Right ventricle myocardium superior (tissue), 1 donor: Measurements from ENCODE around the gene WDR64. TPM values are rescaled to one million over a fixed set of nuclear protein-coding genes. Genes with fewer than 3 reads are reported as not detected.
"Not testable (repeated sequence)": the region's sequence is repeated elsewhere in the genome, so short reads cannot be mapped to it uniquely, and the experiment has no call there.

ENCODE experiments used
- ATAC-seq: fragments of 200-7000 bp; cut with Tn5 transposase; one replicate; pipeline ENCODE4 v1.9.1; 2020; ENCODE audit warnings: mild to moderate bottlenecking; ENCODE audit not compliant: poor library complexity
- DNase-seq: peaks from one replicate; pipeline ENCODE4 v3.0.0-alpha.2; 2020
- intact Hi-C: fragments of 100-400 bp; cut with DNase I; formaldehyde crosslinking; loops from one replicate; pipeline ENCODE4 v1.11.2; 2022
- total RNA-seq: library from RNA; stranded (reverse); fragmentation: NEBNext Ultra II Directional; extraction: Animal tissue kit (Norgen Biotek cat#: 25700); gene quantifications from one replicate; pipeline ENCODE4 v1.2.1, GENCODE V29; 2021
- donor health status: DM: no; HTN: yes; CAD: no; lungs with severe emphysema.

The WDR64 gene
- total RNA-seq, 1 donor from 2014 or later, result not detected

DNA sequence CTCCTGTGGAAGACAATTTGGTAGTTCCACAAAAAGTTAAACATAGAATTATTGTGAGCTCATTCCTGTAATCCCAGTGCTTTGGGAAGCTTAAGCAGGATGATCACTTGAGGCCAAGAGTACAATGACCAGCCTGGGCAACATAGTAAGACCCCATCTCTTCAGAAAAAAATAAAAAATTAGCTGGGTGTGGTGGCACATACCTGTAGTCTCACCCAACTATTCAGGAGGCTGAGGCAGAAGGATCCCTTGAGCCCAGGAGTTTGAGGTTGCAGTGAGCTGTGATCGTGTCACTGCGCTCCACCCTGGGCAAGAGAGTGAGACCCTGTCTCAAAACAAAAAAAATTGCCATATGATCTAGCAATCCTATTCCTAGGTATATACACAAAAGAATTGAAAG, 7.8 kb upstream of the WDR64 start:
- ATAC-seq, result no peak
- intact Hi-C loops, result no loop called here

GRCh38 chr1:241645199-241645598, 6.9 kb upstream of the WDR64 start:
- intact Hi-C loops, result no loop called here
- DNase-seq (no peak), ATAC-seq (no peak)

More for the DNA sequence above, 7.8 kb upstream of the WDR64 start:
- DNase-seq, result no peak

GRCh38 chr1:241646201-241646600, 5.9 kb upstream of the WDR64 start:
- ATAC-seq, result no peak
- DNase-seq, result no peak
- intact Hi-C loops, result no loop called here

DNA sequence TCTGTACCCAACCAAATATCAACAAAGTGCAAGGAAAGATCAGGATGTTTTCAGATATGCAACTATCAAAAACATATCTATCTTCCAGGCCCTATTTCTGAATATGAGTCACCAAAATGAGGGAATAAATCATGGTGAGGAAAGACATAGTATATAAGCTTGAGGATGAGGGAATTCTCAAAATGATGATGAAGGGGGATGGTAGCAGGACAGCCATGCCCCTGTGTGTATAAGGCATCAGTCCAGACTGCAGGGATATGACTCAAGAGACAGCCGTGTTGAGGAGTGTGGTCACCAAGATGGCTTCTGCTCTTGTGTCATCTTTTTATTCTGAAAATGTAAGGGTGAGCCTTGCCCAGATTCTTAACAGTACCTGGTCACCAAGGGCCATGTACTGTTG, 4.4 kb upstream of the WDR64 start:
- no peak for DNase-seq
- no peak for ATAC-seq
- intact Hi-C loops, result no loop called here

DNA sequence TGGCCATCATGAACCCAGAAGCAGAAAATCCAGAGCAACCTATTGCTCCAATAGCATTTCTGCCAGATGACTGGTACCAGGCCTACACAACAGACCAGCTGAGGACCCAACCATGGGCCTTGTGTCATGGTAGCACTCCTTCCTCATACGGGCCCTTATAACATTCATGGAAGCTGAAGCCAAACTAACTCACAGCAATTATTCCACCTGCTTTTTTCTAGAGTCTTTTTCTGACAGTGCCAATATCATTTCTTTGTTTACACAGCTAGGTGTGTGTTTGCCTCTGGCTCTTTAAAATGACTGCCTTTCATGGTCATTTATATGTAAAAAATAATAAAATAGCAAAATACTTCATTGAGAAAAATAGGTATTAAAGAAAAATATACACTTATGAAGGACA, 3.9 kb upstream of the WDR64 start:
- intact Hi-C loops, result no loop called here
- no peak for ATAC-seq
- DNase-seq, result no peak

GRCh38 chr1:241654019-241654418, 1.9 kb downstream of the WDR64 start:
- intact Hi-C loops, result no loop called here
- DNase-seq, result no peak
- no peak for ATAC-seq

GRCh38 chr1:241654641-241655040, 2.6 kb downstream of the WDR64 start:
- intact Hi-C loops, result no loop called here
- DNase-seq (no peak), ATAC-seq (no peak)

GRCh38 chr1:241658081-241658793, 6.2 kb downstream of the WDR64 start:
- no peak for DNase-seq
- ATAC-seq, result no peak

DNA sequence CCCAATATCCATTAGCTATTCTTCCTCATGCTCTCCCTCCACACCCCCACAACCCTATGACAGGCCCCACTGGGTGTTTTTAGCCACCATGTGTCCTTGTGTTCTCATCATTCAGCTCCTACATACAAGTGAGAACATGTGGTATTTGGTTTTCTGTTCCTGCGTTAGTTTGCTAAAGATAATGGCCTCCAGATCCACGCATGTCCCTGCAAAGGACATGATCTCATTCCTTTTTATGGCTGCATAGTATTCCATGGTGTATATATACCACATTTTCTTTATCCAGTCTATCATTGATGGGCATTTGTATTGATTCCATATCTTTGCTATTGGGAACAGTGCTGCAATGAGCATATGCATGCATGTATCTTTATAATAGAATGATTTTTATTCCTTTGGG, 6.9 kb downstream of the WDR64 start:
- ATAC-seq, DNase-seq, intact Hi-C loops: not testable (repeated sequence)

More at GRCh38 chr1:241658081-241658793, 6.2 kb downstream of the WDR64 start:
- intact Hi-C loops, result no loop called here

- intact Hi-C loops, result no loop called here
- ATAC-seq (no peak), DNase-seq (no peak)
Observed at GRCh38 chr1:241660424-241660972, 8.4 kb downstream of the WDR64 start.

- DNase-seq (no peak), ATAC-seq (no peak)
- intact Hi-C loops, result no loop called here
Observed at GRCh38 chr1:241666419-241666818, 14.3 kb downstream of the WDR64 start.

DNA sequence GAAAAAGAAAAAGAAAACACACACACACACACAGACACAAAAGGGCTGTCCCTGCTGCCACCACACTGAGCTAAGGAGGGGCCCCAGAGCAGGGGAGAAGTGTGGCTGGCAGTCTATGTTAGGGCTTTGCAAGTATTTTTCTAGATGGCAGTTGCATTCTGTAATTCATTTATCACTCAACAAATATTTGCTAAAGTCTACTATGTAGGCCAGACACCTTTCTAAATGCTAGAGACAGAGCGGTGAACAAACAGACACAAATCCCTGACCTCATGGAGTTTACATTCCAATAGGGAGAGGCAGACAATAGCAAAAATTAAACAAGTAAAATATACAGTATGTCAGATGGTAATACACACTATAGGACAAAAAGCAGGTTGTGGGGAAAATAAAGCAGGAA, 20.2 kb downstream of the WDR64 start:
- intact Hi-C loops, result no loop called here
- DNase-seq (no peak), ATAC-seq (no peak)

GRCh38 chr1:241674805-241675384, 22.8 kb downstream of the WDR64 start:
- intact Hi-C loops, result no loop called here
- DNase-seq (no peak), ATAC-seq (no peak)

GRCh38 chr1:241675983-241676382, 23.9 kb downstream of the WDR64 start:
- ATAC-seq, result no peak
- intact Hi-C loops, result no loop called here
- no peak for DNase-seq

- no peak for DNase-seq
- no peak for ATAC-seq
- intact Hi-C loops, result no loop called here
Observed at GRCh38 chr1:241677201-241677600, 25.1 kb downstream of the WDR64 start.

DNA sequence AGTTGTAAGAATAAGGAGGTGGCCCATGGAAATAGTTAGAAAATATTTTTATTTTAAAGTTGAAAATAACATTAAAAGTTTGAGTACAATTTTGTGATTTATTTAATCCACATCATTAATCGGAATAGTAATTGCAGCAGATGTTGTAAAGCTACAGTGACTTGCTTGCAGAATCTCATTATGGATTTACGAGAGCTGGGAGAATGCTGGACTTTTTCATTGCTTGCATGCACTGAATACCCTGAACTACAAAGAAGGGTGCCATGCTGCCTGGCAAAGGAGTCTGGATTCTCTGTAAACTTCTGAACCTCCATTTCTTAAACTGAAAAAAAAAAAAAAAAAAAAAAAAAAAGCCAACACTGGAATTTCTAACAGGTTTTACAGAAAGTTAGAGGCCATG, 26.5 kb downstream of the WDR64 start:
- DNase-seq, result no peak
- intact Hi-C loops, result no loop called here
- ATAC-seq, result no peak

GRCh38 chr1:241679404-241679803, 27.3 kb downstream of the WDR64 start:
- intact Hi-C loops, result no loop called here
- ATAC-seq (no peak), DNase-seq (no peak)

DNA sequence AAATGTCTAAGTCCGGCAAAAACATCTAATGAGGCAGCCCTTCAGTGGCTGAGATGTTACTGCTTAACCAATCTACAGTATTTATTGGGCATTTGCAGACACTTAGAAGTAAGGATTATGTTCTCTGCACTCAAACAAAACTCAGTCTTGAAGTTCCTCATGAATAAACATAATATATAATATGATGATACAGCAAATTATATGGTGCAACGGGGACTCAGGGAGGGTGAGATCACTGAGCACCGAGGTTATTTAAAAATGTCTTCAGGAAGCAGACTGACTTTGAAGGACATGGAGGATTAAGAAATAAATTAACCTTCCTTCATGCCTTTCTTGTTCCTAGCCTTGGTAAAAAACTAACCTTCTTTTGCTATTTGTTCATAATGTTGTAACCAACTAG, 27.9 kb downstream of the WDR64 start:
- intact Hi-C loops, result no loop called here
- DNase-seq, result no peak
- ATAC-seq, result no peak

GRCh38 chr1:241681861-241682448, 29.9 kb downstream of the WDR64 start:
- intact Hi-C loops, ATAC-seq: not testable (repeated sequence)

GRCh38 chr1:241682921-241683320, 30.8 kb downstream of the WDR64 start:
- DNase-seq, result no peak
- intact Hi-C loops, result no loop called here

More at GRCh38 chr1:241681861-241682448, 29.9 kb downstream of the WDR64 start:
- DNase-seq, result not testable (repeated sequence)

More at GRCh38 chr1:241682921-241683320, 30.8 kb downstream of the WDR64 start:
- no peak for ATAC-seq
